ENCODE results near the gene SLC9A2. TPM values are rescaled to one million over a fixed set of nuclear protein-coding genes. Genes with fewer than 3 reads are reported as not detected.

The SLC9A2 gene, protein sequence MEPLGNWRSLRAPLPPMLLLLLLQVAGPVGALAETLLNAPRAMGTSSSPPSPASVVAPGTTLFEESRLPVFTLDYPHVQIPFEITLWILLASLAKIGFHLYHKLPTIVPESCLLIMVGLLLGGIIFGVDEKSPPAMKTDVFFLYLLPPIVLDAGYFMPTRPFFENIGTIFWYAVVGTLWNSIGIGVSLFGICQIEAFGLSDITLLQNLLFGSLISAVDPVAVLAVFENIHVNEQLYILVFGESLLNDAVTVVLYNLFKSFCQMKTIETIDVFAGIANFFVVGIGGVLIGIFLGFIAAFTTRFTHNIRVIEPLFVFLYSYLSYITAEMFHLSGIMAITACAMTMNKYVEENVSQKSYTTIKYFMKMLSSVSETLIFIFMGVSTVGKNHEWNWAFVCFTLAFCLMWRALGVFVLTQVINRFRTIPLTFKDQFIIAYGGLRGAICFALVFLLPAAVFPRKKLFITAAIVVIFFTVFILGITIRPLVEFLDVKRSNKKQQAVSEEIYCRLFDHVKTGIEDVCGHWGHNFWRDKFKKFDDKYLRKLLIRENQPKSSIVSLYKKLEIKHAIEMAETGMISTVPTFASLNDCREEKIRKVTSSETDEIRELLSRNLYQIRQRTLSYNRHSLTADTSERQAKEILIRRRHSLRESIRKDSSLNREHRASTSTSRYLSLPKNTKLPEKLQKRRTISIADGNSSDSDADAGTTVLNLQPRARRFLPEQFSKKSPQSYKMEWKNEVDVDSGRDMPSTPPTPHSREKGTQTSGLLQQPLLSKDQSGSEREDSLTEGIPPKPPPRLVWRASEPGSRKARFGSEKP
- under 1 TPM; 0.29 to 0.58 TPM for total RNA-seq
- polyA plus RNA-seq (ENCODE audit: insufficient read length in 6 of 6) = under 1 TPM; 0.10 to 0.38 (median 0.28) TPM
- long read RNA-seq, donor 1 = 0 reads
- long read RNA-seq, donor 2 = 0 reads
- long read RNA-seq, donor 3 = 0 reads
- long read RNA-seq, donor 4 = 0 reads
- long read RNA-seq, donor 5 = 0 reads
- long read RNA-seq, donor 6 = 0 reads
- long read RNA-seq, donor 7 = 0 reads
- long read RNA-seq, donor 8 = 0 reads
- long read RNA-seq, donor 9 = 0 reads
- long read RNA-seq, donor 10 = 0 reads
- long read RNA-seq, donor 11 = 0 reads
- long read RNA-seq, donor 12 = 0 reads

DNA sequence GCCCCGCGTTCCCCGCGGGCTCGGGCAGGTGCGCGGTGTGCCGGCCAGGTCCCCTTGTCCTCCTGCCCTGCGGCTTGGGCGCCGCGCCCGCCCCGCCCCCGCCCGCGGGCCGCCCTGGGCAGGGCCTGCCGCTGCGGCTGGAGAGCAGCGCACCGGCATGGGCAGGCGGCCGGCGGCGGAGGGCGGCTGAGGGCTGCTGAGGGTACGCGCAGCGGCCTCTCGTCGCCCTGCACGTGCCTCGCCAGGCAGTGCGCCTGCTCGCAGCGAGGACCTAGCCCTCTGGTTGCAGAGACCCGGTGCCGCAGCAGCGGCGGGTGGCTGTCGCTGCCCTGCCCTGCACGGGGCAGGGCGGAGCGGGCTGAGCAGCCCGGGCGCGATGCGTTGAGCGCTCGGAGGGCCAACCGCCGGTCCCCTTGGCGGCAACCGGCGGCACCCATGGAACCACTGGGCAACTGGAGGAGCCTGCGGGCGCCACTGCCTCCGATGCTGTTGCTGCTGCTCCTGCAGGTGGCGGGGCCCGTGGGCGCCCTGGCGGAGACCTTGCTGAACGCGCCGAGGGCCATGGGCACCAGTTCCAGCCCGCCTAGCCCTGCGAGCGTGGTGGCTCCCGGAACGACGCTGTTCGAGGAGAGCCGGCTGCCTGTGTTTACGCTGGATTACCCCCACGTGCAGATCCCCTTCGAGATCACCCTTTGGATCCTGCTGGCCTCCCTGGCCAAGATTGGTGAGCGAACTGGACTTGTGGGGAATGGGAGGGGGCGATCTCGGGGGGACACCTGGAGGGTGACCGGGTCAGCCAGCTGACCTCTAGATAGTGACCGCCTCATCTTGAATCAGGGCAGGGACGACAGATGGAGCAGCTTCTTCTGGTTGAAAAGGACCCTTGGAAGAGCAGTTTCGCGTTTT is at the start of gene SLC9A2:
Gene SLC9A2 (plus strand): TSS at position 140 of the 906 bp plus-strand sequence. CDS start 296 bp downstream, at position 436.
- intact Hi-C loops (cut with DNase I) = loop anchor here in 1 of 2 donors (10.0 kb wide), 1 partner anchor 145 kb away; the partner anchor contains the start of gene SLC9A4
- peaks cover 40 to 97% of the 10 kb centered on the region in 2 donors for H3K27me3 ChIP-seq
- H3K36me3 ChIP-seq = no peaks in the 10 kb centered on the region
- peak; percentile 87 for ATAC-seq
- TF ChIP-seq, protein P1, sequence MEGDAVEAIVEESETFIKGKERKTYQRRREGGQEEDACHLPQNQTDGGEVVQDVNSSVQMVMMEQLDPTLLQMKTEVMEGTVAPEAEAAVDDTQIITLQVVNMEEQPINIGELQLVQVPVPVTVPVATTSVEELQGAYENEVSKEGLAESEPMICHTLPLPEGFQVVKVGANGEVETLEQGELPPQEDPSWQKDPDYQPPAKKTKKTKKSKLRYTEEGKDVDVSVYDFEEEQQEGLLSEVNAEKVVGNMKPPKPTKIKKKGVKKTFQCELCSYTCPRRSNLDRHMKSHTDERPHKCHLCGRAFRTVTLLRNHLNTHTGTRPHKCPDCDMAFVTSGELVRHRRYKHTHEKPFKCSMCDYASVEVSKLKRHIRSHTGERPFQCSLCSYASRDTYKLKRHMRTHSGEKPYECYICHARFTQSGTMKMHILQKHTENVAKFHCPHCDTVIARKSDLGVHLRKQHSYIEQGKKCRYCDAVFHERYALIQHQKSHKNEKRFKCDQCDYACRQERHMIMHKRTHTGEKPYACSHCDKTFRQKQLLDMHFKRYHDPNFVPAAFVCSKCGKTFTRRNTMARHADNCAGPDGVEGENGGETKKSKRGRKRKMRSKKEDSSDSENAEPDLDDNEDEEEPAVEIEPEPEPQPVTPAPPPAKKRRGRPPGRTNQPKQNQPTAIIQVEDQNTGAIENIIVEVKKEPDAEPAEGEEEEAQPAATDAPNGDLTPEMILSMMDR (IDR thresholded peaks at IDR 0.05) = no peak
- H3K4me3 ChIP-seq = peak within 1 kb of the TSS; percentile 35 to 50
- H3K27ac ChIP-seq = no peak within 1 kb of the TSS
- DNase-seq = peak in 2 of 4 donors; percentile 51 to 82
- H3K9me3 ChIP-seq = no peaks in the 10 kb centered on the region
- H3K4me1 ChIP-seq = peaks cover 13 to 20% of the 10 kb centered on the region in 2 donors

DNA sequence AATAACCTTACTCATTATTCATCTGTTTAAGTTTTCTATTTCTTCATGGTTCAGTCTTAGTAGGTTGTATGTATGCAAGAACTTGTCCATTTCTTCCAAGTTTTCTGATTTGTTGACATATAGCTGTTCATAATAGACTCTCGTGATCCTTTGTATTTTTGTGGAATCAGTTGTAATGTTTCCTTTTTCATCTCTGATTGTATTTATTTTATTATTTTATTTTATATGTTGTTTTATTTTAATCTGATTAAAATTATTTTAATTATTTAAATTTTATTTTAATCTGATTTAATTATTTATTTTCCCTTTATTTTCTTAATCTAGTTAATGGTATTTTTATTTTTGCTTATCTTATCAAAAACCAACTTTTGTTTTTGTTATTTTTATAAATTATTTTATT is 43.5 kb upstream of the SLC9A2 start:
- intact Hi-C loops (cut with DNase I) = no loop called here
- Histone ChIP-seq H3K9me3 (peaks cover 0 to 10% of the 10 kb centered on the region in 2 donors), H3K27me3 (no peaks in the 10 kb centered on the region), H3K4me3 (no peak overlapping the region), H3K36me3 (no peaks in the 10 kb centered on the region), H3K4me1 (no peaks in the 10 kb centered on the region), H3K27ac (no peak overlapping the region)
- no peak for DNase-seq
- no peak for ATAC-seq
- TF ChIP-seq, protein P1 (IDR thresholded peaks at IDR 0.05) = no peak

DNA sequence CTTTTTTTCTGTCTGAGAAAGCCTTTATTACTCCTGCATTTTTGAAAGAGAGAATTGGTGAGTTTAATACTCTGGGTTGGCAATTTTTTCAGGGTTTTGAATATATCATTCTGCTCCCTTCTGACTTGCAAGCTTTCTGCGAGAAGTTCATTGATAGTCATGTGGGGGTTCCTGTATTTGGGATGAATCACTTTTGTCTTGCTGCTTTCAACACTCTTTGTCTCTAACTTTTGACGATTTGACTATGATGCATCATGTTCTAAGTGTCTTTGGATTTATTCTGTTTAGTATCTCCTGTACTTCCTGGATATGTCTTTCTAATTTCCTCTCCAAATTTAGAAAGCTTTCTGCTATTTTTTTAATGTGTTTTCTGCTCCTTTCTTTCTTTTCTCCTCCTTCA is 41.0 kb upstream of the SLC9A2 start:
- H3K27me3 ChIP-seq = no peaks in the 10 kb centered on the region
- no peak overlapping the region for H3K4me3 ChIP-seq
- no peaks in the 10 kb centered on the region for H3K36me3 ChIP-seq
- H3K4me1 ChIP-seq = no peaks in the 10 kb centered on the region
- H3K9me3 ChIP-seq = peaks cover 0 to 10% of the 10 kb centered on the region in 2 donors
- ATAC-seq = no peak
- intact Hi-C loops (cut with DNase I) = no loop called here
- TF ChIP-seq, protein P1 (IDR thresholded peaks at IDR 0.05) = no peak
- no peak overlapping the region for H3K27ac ChIP-seq
- no peak for DNase-seq

DNA sequence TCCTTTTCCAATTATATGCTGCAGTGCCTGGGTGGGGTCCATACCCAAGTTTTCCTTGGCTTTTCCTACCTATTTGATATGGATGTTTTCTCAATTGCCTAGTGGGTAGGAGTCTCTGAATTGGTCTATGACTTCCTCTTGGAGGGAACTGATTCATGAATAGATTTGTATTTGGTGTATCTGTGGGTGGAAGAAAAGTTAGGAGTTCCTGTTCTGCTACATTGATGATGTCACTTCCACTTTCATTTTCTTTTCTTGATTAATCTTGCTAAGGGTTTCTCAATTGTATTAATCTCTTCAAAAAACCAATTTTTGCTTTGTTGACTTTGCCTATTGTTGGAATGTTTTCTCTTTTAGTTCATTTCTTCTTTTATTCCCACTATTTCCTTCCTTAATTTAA is 37.4 kb upstream of the SLC9A2 start:
- Histone ChIP-seq H3K36me3 (no peaks in the 10 kb centered on the region), H3K27ac (no peak overlapping the region), H3K4me3 (no peak overlapping the region), H3K9me3 (no peaks in the 10 kb centered on the region), H3K27me3 (no peaks in the 10 kb centered on the region), H3K4me1 (no peaks in the 10 kb centered on the region)
- TF ChIP-seq, protein P1 (IDR thresholded peaks at IDR 0.05) = no peak
- ATAC-seq = no peak
- no peak for DNase-seq
- intact Hi-C loops (cut with DNase I) = no loop called here

All from left lung (tissue), 14 donors.